Measurements from ENCODE around the gene PHLDB1.

GRCh38 chr11:118632577-118633318, 25.3 kb downstream of the PHLDB1 start:
- TF ChIP-seq POLR2AphosphoS5 (IDR thresholded peaks at IDR 0.05; ENCODE audit: borderline replicate concordance, low read depth, low read length) (no peak), EZH2 (IDR thresholded peaks at IDR 0.05) (no peak), FOXP2 (optimal IDR thresholded peaks at IDR 0.05; ENCODE audit: control extremely low read depth, extremely low read length, insufficient read depth) (no peak)
